Liver (tissue), 9 donors: ENCODE measurements around the gene ZNF280A. TPM values are rescaled to one million over a fixed set of nuclear protein-coding genes. Genes with fewer than 3 reads are reported as not detected.

Experiments
- DNase-seq: peaks from one replicate; pipeline ENCODE4 v3.0.0-alpha.2; 2017; ENCODE audit warnings: low spot score
- H3K27ac ChIP-seq, 2 donors: one replicate each; pipeline ENCODE4 v1.7.0; 2013; ENCODE audit warnings: inconsistent platforms in 2 of 2, low read length in 2 of 2, control low read depth in 1 of 2, low read depth in 1 of 2, mild to moderate bottlenecking in 1 of 2
- H3K27me3 ChIP-seq, 4 donors: one replicate each; pipeline versions ENCODE4 v1.6.1 to v1.7.0; 2013; ENCODE audit warnings: low read length in 3 of 4, inconsistent platforms in 1 of 4, mild to moderate bottlenecking in 1 of 4, moderate library complexity in 1 of 4; ENCODE audit not compliant: control insufficient read depth in 4 of 4, insufficient read depth in 4 of 4
- H3K36me3 ChIP-seq, 4 donors: one replicate each; pipeline versions ENCODE4 v1.6.1 to v1.7.0; 2013; ENCODE audit warnings: low read length in 3 of 4, mild to moderate bottlenecking in 3 of 4, low read depth in 1 of 4, moderate library complexity in 1 of 4; ENCODE audit not compliant: control insufficient read depth in 4 of 4, insufficient read depth in 3 of 4
- H3K4me1 ChIP-seq, 4 donors: one replicate each; pipeline versions ENCODE4 v1.6.1 to v1.7.0; 2013; ENCODE audit warnings: low read length in 3 of 4, mild to moderate bottlenecking in 3 of 4, moderate library complexity in 1 of 4; ENCODE audit not compliant: control insufficient read depth in 4 of 4, insufficient read depth in 4 of 4
- H3K4me3 ChIP-seq, 3 donors: one replicate each; pipeline versions ENCODE4 v1.6.1 to v1.7.0; 2013; ENCODE audit warnings: low read length in 3 of 3, control low read depth in 1 of 3, low read depth in 1 of 3, mild to moderate bottlenecking in 1 of 3
- H3K9ac ChIP-seq, 2 donors: one replicate each; pipeline ENCODE4 v1.7.0; 2013; ENCODE audit warnings: low read length in 2 of 2, mild to moderate bottlenecking in 2 of 2, moderate library complexity in 2 of 2, control low read depth in 1 of 2, low read depth in 1 of 2
- H3K9me3 ChIP-seq, 4 donors: one replicate each; pipeline versions ENCODE4 v1.6.1 to v1.7.0; 2013; ENCODE audit warnings: low read length in 3 of 4; ENCODE audit not compliant: control insufficient read depth in 4 of 4
- ATF3 ChIP-seq: IDR thresholded peaks from 2 replicates; pipeline ENCODE4 v1.6.1; 2016; ENCODE audit warnings: antibody characterized with exemption
- CTCF ChIP-seq: fragments of 150-350 bp; IDR thresholded peaks from 2 replicates; pipeline ENCODE4 v1.5.1; 2017; ENCODE audit warnings: improper control_type of control experiment, low read depth, low read length; ENCODE audit not compliant: missing input control
- EGR1 ChIP-seq, 2 donors: IDR thresholded peaks; 2 replicates each; pipeline ENCODE4 v1.6.1; 2016 to 2018; ENCODE audit warnings: antibody characterized with exemption in 2 of 2, low read depth in 2 of 2
- FOXA1 ChIP-seq: IDR thresholded peaks from 2 replicates; pipeline ENCODE4 v1.6.1; 2016; ENCODE audit warnings: antibody characterized with exemption
- FOXA2 ChIP-seq: IDR thresholded peaks from 2 replicates; pipeline ENCODE4 v1.6.1; 2016; ENCODE audit warnings: antibody characterized with exemption
- GABPA ChIP-seq, 2 donors: IDR thresholded peaks in 1 of 2; conservative IDR thresholded peaks in 1 of 2; 2 replicates each; pipeline ENCODE4 v1.6.1; 2016; ENCODE audit warnings: antibody characterized with exemption in 2 of 2, mild to moderate bottlenecking in 1 of 2, moderate library complexity in 1 of 2
- HNF4A ChIP-seq, 2 donors: conservative IDR thresholded peaks; 2 replicates each; pipeline ENCODE4 v1.6.1; 2016; ENCODE audit warnings: antibody characterized with exemption in 2 of 2, mild to moderate bottlenecking in 2 of 2
- HNF4G ChIP-seq: IDR thresholded peaks from 2 replicates; pipeline ENCODE4 v1.6.1; 2016; ENCODE audit warnings: antibody characterized with exemption
- JUND ChIP-seq, 2 donors: IDR thresholded peaks; 2 replicates each; pipeline ENCODE4 v1.6.1; 2016; ENCODE audit warnings: antibody characterized with exemption in 2 of 2
- MAX ChIP-seq: IDR thresholded peaks from 2 replicates; pipeline ENCODE4 v1.6.1; 2016; ENCODE audit warnings: antibody characterized with exemption
- RAD21 ChIP-seq, 2 donors: IDR thresholded peaks; 2 replicates each; pipeline ENCODE4 v1.6.1; 2016; ENCODE audit warnings: antibody characterized with exemption in 2 of 2, mild to moderate bottlenecking in 2 of 2
- REST ChIP-seq: IDR thresholded peaks from 2 replicates; pipeline ENCODE4 v1.6.1; 2016; ENCODE audit warnings: antibody characterized with exemption, mild to moderate bottlenecking
- RXRA ChIP-seq, 2 donors: IDR thresholded peaks; 2 replicates each; pipeline ENCODE4 v1.6.1; 2017 to 2018; ENCODE audit warnings: antibody characterized with exemption in 2 of 2, mild to moderate bottlenecking in 1 of 2
- SP1 ChIP-seq: IDR thresholded peaks from 2 replicates; pipeline ENCODE4 v1.6.1; 2018; ENCODE audit warnings: antibody characterized with exemption, mild to moderate bottlenecking
- TAF1 ChIP-seq: conservative IDR thresholded peaks from 2 replicates; pipeline ENCODE4 v1.6.1; 2016; ENCODE audit warnings: antibody characterized with exemption, mild to moderate bottlenecking
- WGBS: extraction: QIAGEN DNeasy Blood & Tissue Kit; methylation state at CpG from one replicate; pipeline ENCODE4 v1.1.7; 2013; 5-methylcytosine and 5-hydroxymethylcytosine counted together
- polyA plus RNA-seq, 2 donors: library from polyadenylated mRNA; stranded (reverse) in 1 of 2; unstranded in 1 of 2; fragments of 200-250 nt in 1 of 2; fragments of >200 nt in 1 of 2; fragmentation: Nextera tagmentation in 1 of 2; extraction: Ambion mirVana in 1 of 2; gene quantifications; one replicate each; pipeline versions ENCODE4 v1.2.1 to v1.2.3, GENCODE V29; 2013 to 2015
- total RNA-seq, 2 donors: library from RNA; depleted of rRNA; stranded (reverse); fragments of >200 nt; gene quantifications; one replicate each; pipeline ENCODE4 v1.2.3, GENCODE V29; 2014
- donor health status: healthy.
- donor health status: healthy.
- donor health status: healthy.
- donor health status: healthy.
- donor health status: healthy.

The ZNF280A gene
- total and polyA plus RNA-seq, 4 donors: not detected

GRCh38 chr22:22552630-22553029 lies 32.6 kb upstream of the ZNF280A start (continued):
- TF ChIP-seq EGR1 (IDR thresholded peaks at IDR 0.05; ENCODE audit: low read depth in 2 of 2): no peak
- no peak for TF ChIP-seq GABPA (IDR thresholded peaks at IDR 0.05 in 1 of 2, conservative IDR thresholded peaks at IDR 0.05 in 1 of 2)

- no peak overlapping the region for H3K27ac ChIP-seq
- no peak for DNase-seq
- no peak overlapping the region for H3K9ac ChIP-seq
- no peaks in the 10 kb centered on the region for H3K36me3 ChIP-seq
- TF ChIP-seq GABPA (IDR thresholded peaks at IDR 0.05 in 1 of 2, conservative IDR thresholded peaks at IDR 0.05 in 1 of 2) (no peak), REST (no peak), RXRA (IDR thresholded peaks at IDR 0.05) (no peak), CTCF (no peak), HNF4A (conservative IDR thresholded peaks at IDR 0.05) (no peak), FOXA2 (no peak), MAX (no peak), JUND (IDR thresholded peaks at IDR 0.05) (no peak), ATF3 (no peak), SP1 (no peak), RAD21 (IDR thresholded peaks at IDR 0.05) (no peak)
- H3K4me1 ChIP-seq: no peaks in the 10 kb centered on the region
- 88% methylated on average over 8 of the region's 8 CpGs for WGBS
- H3K27me3 ChIP-seq: no peaks in the 10 kb centered on the region
- H3K4me3 ChIP-seq: no peak overlapping the region
- no peaks in the 10 kb centered on the region for H3K9me3 ChIP-seq
Measured at GRCh38 chr22:22550789-22551434, 30.8 kb upstream of the ZNF280A start.

GRCh38 chr22:22548910-22549309 lies 28.8 kb upstream of the ZNF280A start:
- H3K4me1 ChIP-seq: no peaks in the 10 kb centered on the region
- TF ChIP-seq TAF1 (no peak), JUND (IDR thresholded peaks at IDR 0.05) (no peak), HNF4G (no peak), RXRA (IDR thresholded peaks at IDR 0.05) (no peak), CTCF (no peak), HNF4A (conservative IDR thresholded peaks at IDR 0.05) (no peak), FOXA1 (no peak), FOXA2 (no peak)
- no peaks in the 10 kb centered on the region for H3K9me3 ChIP-seq
- no peak for DNase-seq
- 53% methylated on average over 1 of the region's 1 CpG for WGBS
- H3K4me3 ChIP-seq: no peak overlapping the region
- peaks cover 0 to 2% (median 0%) of the 10 kb centered on the region in 4 donors for H3K27me3 ChIP-seq
- H3K9ac ChIP-seq: no peak overlapping the region
- H3K36me3 ChIP-seq: no peaks in the 10 kb centered on the region
- no peak overlapping the region for H3K27ac ChIP-seq
